HepG2 (cell line): ENCODE results near the gene FITM1. TPM values are rescaled to one million over a fixed set of nuclear protein-coding genes. Genes with fewer than 3 reads are reported as not detected.

Experiments used
- CHCHD3 ChIP-seq: sonication (generic); formaldehyde crosslinking; IDR thresholded peaks from 2 replicates; pipeline ENCODE4 v1.8.0; 2022; ENCODE audit warnings: mild to moderate bottlenecking, missing genetic modification reagents, moderate library complexity
- JUN ChIP-seq: sonication (generic); formaldehyde crosslinking; IDR thresholded peaks from 2 replicates; pipeline ENCODE4 v1.4.0; 2020; ENCODE audit warnings: mild to moderate bottlenecking, missing genetic modification reagents
- MTF2 ChIP-seq: sonication (generic); formaldehyde crosslinking; IDR thresholded peaks from 2 replicates; pipeline ENCODE4 v1.5.0; 2020; ENCODE audit warnings: missing genetic modification reagents, borderline replicate concordance
- POGZ ChIP-seq: sonication (generic); formaldehyde crosslinking; IDR thresholded peaks from 2 replicates; pipeline ENCODE4 v1.4.0; 2020; ENCODE audit warnings: mild to moderate bottlenecking, missing genetic modification reagents
- RAD51 ChIP-seq: fragments of 450-650 bp; IDR thresholded peaks from 2 replicates; pipeline ENCODE4 v1.6.1; 2016; ENCODE audit warnings: borderline replicate concordance
- RARG ChIP-seq: sonication (generic); formaldehyde crosslinking; IDR thresholded peaks from 2 replicates; pipeline ENCODE4 v1.4.0; 2020; ENCODE audit warnings: low read depth, mild to moderate bottlenecking, missing genetic modification reagents
- SAFB2 ChIP-seq: sonication (generic); formaldehyde crosslinking; IDR thresholded peaks from 2 replicates; pipeline ENCODE4 v1.5.1; 2020; ENCODE audit warnings: missing genetic modification reagents, low read depth, mild to moderate bottlenecking, borderline replicate concordance
- SALL1 ChIP-seq: sonication (generic); formaldehyde crosslinking; IDR thresholded peaks from 2 replicates; pipeline ENCODE4 v1.8.0; 2022; ENCODE audit warnings: mild to moderate bottlenecking, missing genetic modification reagents
- SP140L ChIP-seq: sonication (generic); formaldehyde crosslinking; IDR thresholded peaks from 2 replicates; pipeline ENCODE4 v1.4.0; 2020; ENCODE audit warnings: missing genetic modification reagents, borderline replicate concordance
- THAP11 ChIP-seq: IDR thresholded peaks from 2 replicates; pipeline ENCODE4 v1.6.1; 2016; ENCODE audit warnings: missing biosample characterization, missing genetic modification reagents
- ZBTB7B ChIP-seq: sonication (generic); formaldehyde crosslinking; IDR thresholded peaks from 2 replicates; pipeline ENCODE4 v1.4.0; 2020; ENCODE audit warnings: missing genetic modification reagents
- ZMYM2 ChIP-seq: sonication (generic); formaldehyde crosslinking; IDR thresholded peaks from 2 replicates; pipeline ENCODE4 v1.8.0; 2022; ENCODE audit warnings: mild to moderate bottlenecking, missing genetic modification reagents
- ZNF383 ChIP-seq: sonication (generic); formaldehyde crosslinking; IDR thresholded peaks from 2 replicates; pipeline ENCODE4 v1.4.0; 2020; ENCODE audit warnings: missing genetic modification reagents, mild to moderate bottlenecking, borderline replicate concordance
- ZNF879 ChIP-seq: sonication (generic); formaldehyde crosslinking; IDR thresholded peaks from 2 replicates; pipeline ENCODE4 v1.8.1; 2023; ENCODE audit warnings: missing genetic modification reagents
- polyA plus RNA-seq, 8 experiments: library from polyadenylated mRNA; depleted of rRNA in 3 of 8; stranded (reverse) in 7 of 8; unstranded in 1 of 8; fragments of >200 nt; fragmentation: Illumina TruSeq in 4 of 8; extraction: Trizol in 4 of 8; gene quantifications; 2 replicates each; pipeline versions ENCODE4 v1.2.1 to v1.2.3, GENCODE V29; 2011 to 2016; ENCODE audit warnings: low read depth in 4 of 8, missing spikeins in 1 of 8, mixed read lengths in 1 of 8; ENCODE audit not compliant: insufficient read depth in 1 of 8
- total RNA-seq, 5 experiments: library from RNA; depleted of rRNA; stranded (reverse); fragments of >200 nt; fragmentation: Illumina TruSeq; extraction: Trizol; gene quantifications; 2 replicates each; pipeline ENCODE4 v1.2.3, GENCODE V29; 2016; ENCODE audit warnings: low read depth in 1 of 5
- TF ChIP-seq, protein P1 (sequence below): sonication (generic); formaldehyde crosslinking; IDR thresholded peaks from 2 replicates; pipeline ENCODE4 v1.4.0; 2020; ENCODE audit warnings: missing genetic modification reagents
- TF ChIP-seq, protein P2 (sequence below): sonication (generic); formaldehyde crosslinking; IDR thresholded peaks from 2 replicates; pipeline ENCODE4 v1.8.1; 2023; ENCODE audit warnings: mild to moderate bottlenecking, missing genetic modification reagents, borderline replicate concordance
- TF ChIP-seq, protein P3 (sequence below): sonication (generic); formaldehyde crosslinking; IDR thresholded peaks from 2 replicates; pipeline ENCODE4 v1.4.0; 2020; ENCODE audit warnings: missing genetic modification reagents
- TF ChIP-seq, protein P4 (sequence below), 2 experiments: IDR thresholded peaks; 2 replicates each; pipeline ENCODE4 v1.6.1; 2011 to 2012; ENCODE audit warnings: low read length in 2 of 2, borderline replicate concordance in 1 of 2, low read depth in 1 of 2, mild to moderate bottlenecking in 1 of 2, moderate library complexity in 1 of 2
- TF ChIP-seq, protein P5 (sequence below): sonication (generic); formaldehyde crosslinking; IDR thresholded peaks from 2 replicates; pipeline ENCODE4 v1.8.1; 2022; ENCODE audit warnings: low read depth, mild to moderate bottlenecking, missing genetic modification reagents

FITM1 gene
- total and polyA plus RNA-seq, 2 of the 13 experiments (the other 11 are each of a cell fraction or from before 2014, with no cell fraction given): 2.7 to 5.8 TPM

DNA sequence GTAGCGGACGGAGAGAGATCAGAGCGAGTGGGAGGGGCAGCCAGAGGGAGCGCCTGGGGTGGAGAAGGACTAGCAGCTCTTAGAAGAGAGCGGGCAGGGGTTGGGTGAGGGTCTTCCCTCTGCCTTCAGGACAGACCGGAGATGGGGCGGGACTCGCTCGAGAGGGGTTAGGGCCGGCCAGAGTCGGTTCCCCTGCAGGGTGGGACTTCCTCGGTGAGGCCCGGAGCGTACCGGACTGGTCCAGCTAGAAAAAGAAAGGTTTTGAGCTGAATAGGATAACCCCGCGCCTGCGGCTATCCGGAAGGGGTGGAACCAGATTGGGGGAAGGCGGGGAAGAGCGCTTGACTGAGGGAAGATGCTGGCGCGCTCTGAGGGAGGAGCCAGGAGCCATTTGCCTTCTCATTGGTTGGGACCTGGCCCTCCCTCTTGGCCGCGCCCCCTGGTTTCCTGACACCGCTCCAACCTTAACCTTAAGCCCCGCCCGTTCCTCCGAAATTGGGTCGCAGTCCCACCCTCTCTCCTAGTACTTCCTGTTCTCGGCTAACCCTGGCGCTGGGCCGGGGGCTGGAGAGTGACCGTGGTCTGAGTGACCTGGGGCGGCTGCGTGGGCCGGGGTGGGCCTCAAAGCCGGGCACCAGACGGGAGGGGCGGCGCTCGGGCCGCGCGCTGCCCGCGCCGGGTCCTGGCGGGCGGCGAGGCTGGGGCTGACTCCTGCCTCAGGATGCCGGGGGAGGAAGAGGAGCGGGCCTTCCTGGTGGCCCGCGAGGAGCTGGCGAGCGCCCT, 16.7 kb downstream of the FITM1 start, which contains the start of gene RNF31 (continued):
- TF ChIP-seq, protein P1, sequence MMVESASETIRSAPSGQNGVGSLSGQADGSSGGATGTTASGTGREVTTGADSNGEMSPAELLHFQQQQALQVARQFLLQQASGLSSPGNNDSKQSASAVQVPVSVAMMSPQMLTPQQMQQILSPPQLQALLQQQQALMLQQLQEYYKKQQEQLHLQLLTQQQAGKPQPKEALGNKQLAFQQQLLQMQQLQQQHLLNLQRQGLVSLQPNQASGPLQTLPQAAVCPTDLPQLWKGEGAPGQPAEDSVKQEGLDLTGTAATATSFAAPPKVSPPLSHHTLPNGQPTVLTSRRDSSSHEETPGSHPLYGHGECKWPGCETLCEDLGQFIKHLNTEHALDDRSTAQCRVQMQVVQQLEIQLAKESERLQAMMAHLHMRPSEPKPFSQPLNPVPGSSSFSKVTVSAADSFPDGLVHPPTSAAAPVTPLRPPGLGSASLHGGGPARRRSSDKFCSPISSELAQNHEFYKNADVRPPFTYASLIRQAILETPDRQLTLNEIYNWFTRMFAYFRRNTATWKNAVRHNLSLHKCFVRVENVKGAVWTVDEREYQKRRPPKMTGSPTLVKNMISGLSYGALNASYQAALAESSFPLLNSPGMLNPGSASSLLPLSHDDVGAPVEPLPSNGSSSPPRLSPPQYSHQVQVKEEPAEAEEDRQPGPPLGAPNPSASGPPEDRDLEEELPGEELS: no peak; the same call in none of the 2 replicates
- TF ChIP-seq JUN (no peak; the same call in none of the 2 replicates), ZBTB7B (CRISPR knock-in tag) (no peak), SALL1 (CRISPR knock-in tag) (no peak), ZNF879 (CRISPR knock-in tag) (peak; percentile 97), THAP11 (CRISPR knock-in tag) (peak; percentile 89), SAFB2 (CRISPR knock-in tag) (no peak; the same call in 1 of the 2 replicates), ZNF383 (CRISPR knock-in tag) (no peak; the same call in 1 of the 2 replicates), RAD51 (no peak), ZMYM2 (CRISPR knock-in tag) (no peak), POGZ (CRISPR knock-in tag) (peak; percentile 67; the same call in 1 of the 2 replicates), SP140L (peak; percentile 96; the same call in 1 of the 2 replicates), MTF2 (CRISPR knock-in tag) (no peak), RARG (CRISPR knock-in tag) (peak; percentile 44; the same call in 1 of the 2 replicates), CHCHD3 (CRISPR knock-in tag) (no peak)
- TF ChIP-seq, protein P2, sequence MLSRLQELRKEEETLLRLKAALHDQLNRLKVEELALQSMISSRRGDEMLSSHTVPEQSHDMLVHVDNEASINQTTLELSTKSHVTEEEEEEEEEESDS: 0 out of 2 replicates have a peak, but pooled peaks have one; percentile 91
- TF ChIP-seq, protein P3, sequence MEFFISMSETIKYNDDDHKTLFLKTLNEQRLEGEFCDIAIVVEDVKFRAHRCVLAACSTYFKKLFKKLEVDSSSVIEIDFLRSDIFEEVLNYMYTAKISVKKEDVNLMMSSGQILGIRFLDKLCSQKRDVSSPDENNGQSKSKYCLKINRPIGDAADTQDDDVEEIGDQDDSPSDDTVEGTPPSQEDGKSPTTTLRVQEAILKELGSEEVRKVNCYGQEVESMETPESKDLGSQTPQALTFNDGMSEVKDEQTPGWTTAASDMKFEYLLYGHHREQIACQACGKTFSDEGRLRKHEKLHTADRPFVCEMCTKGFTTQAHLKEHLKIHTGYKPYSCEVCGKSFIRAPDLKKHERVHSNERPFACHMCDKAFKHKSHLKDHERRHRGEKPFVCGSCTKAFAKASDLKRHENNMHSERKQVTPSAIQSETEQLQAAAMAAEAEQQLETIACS (CRISPR knock-in tag): no peak
- TF ChIP-seq, protein P4, sequence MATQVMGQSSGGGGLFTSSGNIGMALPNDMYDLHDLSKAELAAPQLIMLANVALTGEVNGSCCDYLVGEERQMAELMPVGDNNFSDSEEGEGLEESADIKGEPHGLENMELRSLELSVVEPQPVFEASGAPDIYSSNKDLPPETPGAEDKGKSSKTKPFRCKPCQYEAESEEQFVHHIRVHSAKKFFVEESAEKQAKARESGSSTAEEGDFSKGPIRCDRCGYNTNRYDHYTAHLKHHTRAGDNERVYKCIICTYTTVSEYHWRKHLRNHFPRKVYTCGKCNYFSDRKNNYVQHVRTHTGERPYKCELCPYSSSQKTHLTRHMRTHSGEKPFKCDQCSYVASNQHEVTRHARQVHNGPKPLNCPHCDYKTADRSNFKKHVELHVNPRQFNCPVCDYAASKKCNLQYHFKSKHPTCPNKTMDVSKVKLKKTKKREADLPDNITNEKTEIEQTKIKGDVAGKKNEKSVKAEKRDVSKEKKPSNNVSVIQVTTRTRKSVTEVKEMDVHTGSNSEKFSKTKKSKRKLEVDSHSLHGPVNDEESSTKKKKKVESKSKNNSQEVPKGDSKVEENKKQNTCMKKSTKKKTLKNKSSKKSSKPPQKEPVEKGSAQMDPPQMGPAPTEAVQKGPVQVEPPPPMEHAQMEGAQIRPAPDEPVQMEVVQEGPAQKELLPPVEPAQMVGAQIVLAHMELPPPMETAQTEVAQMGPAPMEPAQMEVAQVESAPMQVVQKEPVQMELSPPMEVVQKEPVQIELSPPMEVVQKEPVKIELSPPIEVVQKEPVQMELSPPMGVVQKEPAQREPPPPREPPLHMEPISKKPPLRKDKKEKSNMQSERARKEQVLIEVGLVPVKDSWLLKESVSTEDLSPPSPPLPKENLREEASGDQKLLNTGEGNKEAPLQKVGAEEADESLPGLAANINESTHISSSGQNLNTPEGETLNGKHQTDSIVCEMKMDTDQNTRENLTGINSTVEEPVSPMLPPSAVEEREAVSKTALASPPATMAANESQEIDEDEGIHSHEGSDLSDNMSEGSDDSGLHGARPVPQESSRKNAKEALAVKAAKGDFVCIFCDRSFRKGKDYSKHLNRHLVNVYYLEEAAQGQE (IDR thresholded peaks at IDR 0.05; ENCODE audit: borderline replicate concordance in 1 of 2, low read depth in 1 of 2, low read length in 2 of 2): no peak
- TF ChIP-seq, protein P5, sequence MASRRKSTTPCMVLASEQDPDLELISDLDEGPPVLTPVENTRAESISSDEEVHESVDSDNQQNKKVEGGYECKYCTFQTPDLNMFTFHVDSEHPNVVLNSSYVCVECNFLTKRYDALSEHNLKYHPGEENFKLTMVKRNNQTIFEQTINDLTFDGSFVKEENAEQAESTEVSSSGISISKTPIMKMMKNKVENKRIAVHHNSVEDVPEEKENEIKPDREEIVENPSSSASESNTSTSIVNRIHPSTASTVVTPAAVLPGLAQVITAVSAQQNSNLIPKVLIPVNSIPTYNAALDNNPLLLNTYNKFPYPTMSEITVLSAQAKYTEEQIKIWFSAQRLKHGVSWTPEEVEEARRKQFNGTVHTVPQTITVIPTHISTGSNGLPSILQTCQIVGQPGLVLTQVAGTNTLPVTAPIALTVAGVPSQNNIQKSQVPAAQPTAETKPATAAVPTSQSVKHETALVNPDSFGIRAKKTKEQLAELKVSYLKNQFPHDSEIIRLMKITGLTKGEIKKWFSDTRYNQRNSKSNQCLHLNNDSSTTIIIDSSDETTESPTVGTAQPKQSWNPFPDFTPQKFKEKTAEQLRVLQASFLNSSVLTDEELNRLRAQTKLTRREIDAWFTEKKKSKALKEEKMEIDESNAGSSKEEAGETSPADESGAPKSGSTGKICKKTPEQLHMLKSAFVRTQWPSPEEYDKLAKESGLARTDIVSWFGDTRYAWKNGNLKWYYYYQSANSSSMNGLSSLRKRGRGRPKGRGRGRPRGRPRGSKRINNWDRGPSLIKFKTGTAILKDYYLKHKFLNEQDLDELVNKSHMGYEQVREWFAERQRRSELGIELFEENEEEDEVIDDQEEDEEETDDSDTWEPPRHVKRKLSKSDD (CRISPR knock-in tag): peak; percentile 67; the same call in 1 of the 2 replicates
